IMR-90 (cell line): ENCODE results near the gene NEK4. TPM values are rescaled to one million over a fixed set of nuclear protein-coding genes. Genes with fewer than 3 reads are reported as not detected.
A peak's percentile ranks its signal among the peaks of the same experiment; 100 is the strongest.
"Not testable (repeated sequence)": the region's sequence is repeated elsewhere in the genome, so short reads cannot be mapped to it uniquely, and the experiment has no call there.

ENCODE experiments used
- ATAC-seq: fragments of 200-7000 bp; cut with Tn5 transposase; 2 replicates; pipeline ENCODE4 v1.9.1; 2020; ENCODE audit warnings: low read depth, mild to moderate bottlenecking, moderate library complexity
- BruUV-seq: library from RNA; stranded (reverse); fragments of 400-500 nt; replicated peaks from 2 replicates; lab custom pipeline; 2021; lab: Mats Ljungman, UMichigan
- CTCF ChIA-PET: fragments of 300-600 bp; formaldehyde crosslinking; extraction: SDS; loops from one replicate; lab custom pipeline; 2021; ENCODE audit warnings: antibody characterized with exemption; lab: Yijun Ruan, JAX
- POLR2A ChIA-PET: fragments of 300-600 bp; sonication (Branson Sonifier 250); formaldehyde crosslinking; loops from one replicate; lab custom pipeline; 2022; ENCODE audit warnings: antibody characterized with exemption; ENCODE audit not compliant: unreplicated experiment; lab: Charles Lee
- DNase-seq: peaks from one replicate; pipeline ENCODE4 v3.0.0; 2013
- H2AFZ ChIP-seq: replicated peaks from 2 replicates; pipeline ENCODE3; 2013; ENCODE audit warnings: low read length, mild to moderate bottlenecking; ENCODE audit not compliant: poor library complexity
- H2AK5ac ChIP-seq: 2 replicates; pipeline ENCODE4 v1.6.1; 2013; ENCODE audit warnings: low read depth, low read length, inconsistent platforms
- H2AK9ac ChIP-seq: replicated peaks from 2 replicates; pipeline ENCODE3; 2013; ENCODE audit warnings: mild to moderate bottlenecking, low read depth, low read length, moderate library complexity; ENCODE audit not compliant: poor library complexity
- H2BK120ac ChIP-seq: 2 replicates; pipeline ENCODE4 v1.6.1; 2013; ENCODE audit warnings: low read depth, low read length, inconsistent platforms
- H2BK15ac ChIP-seq: 3 replicates; pipeline ENCODE4 v1.6.1; 2013; ENCODE audit warnings: low read depth, low read length, inconsistent platforms
- H2BK20ac ChIP-seq: 2 replicates; pipeline ENCODE4 v1.6.1; 2013; ENCODE audit warnings: low read depth, mild to moderate bottlenecking, inconsistent platforms, low read length, moderate library complexity
- H2BK5ac ChIP-seq: 2 replicates; pipeline ENCODE4 v1.6.1; 2013; ENCODE audit warnings: mild to moderate bottlenecking, low read depth, low read length, inconsistent platforms; ENCODE audit not compliant: poor library complexity, severe bottlenecking
- H3K14ac ChIP-seq: replicated peaks from 2 replicates; pipeline ENCODE4 v1.6.1; 2013; ENCODE audit warnings: low read depth, low read length, inconsistent platforms
- H3K18ac ChIP-seq: 2 replicates; pipeline ENCODE4 v1.6.1; 2013; ENCODE audit warnings: low read depth, low read length, control low read depth
- H3K23ac ChIP-seq: 2 replicates; pipeline ENCODE4 v1.6.1; 2013; ENCODE audit warnings: low read depth, low read length, inconsistent platforms
- H3K27ac ChIP-seq: 2 replicates; pipeline ENCODE4 v1.5.1; 2013; ENCODE audit warnings: mild to moderate bottlenecking, control low read depth, low read length; ENCODE audit not compliant: insufficient read depth
- H3K27me3 ChIP-seq: 2 replicates; pipeline ENCODE4 v1.6.1; 2013; ENCODE audit warnings: low read length; ENCODE audit not compliant: control insufficient read depth, insufficient read depth
- H3K36me3 ChIP-seq: 2 replicates; pipeline ENCODE4 v1.6.1; 2013; ENCODE audit warnings: low read length, mixed read lengths; ENCODE audit not compliant: control insufficient read depth, insufficient read depth
- H3K4ac ChIP-seq: 2 replicates; pipeline ENCODE4 v1.6.1; 2013; ENCODE audit warnings: low read depth, low read length, inconsistent platforms
- H3K4me1 ChIP-seq: 2 replicates; pipeline ENCODE4 v1.6.1; 2013; ENCODE audit warnings: low read length, mixed read lengths; ENCODE audit not compliant: control insufficient read depth, insufficient read depth
- H3K4me2 ChIP-seq: 2 replicates; pipeline ENCODE4 v1.6.1; 2013; ENCODE audit warnings: low read depth, mild to moderate bottlenecking, control low read depth, low read length, moderate library complexity
- H3K4me3 ChIP-seq: 2 replicates; pipeline ENCODE4 v1.5.1; 2013; ENCODE audit warnings: low read depth, mild to moderate bottlenecking, control low read depth, low read length, moderate library complexity; ENCODE audit not compliant: insufficient read depth
- H3K56ac ChIP-seq: 2 replicates; pipeline ENCODE4 v1.6.1; 2013; ENCODE audit warnings: low read length, inconsistent platforms; ENCODE audit not compliant: insufficient read depth; ENCODE audit errors: extremely low read depth
- H3K79me1 ChIP-seq, 2 experiments: 2 replicates each; pipeline ENCODE4 v1.6.1; 2013; ENCODE audit warnings: low read length in 2 of 2, inconsistent platforms in 1 of 2, low read depth in 1 of 2
- H3K9ac ChIP-seq: 2 replicates; pipeline ENCODE4 v1.6.1; 2013; ENCODE audit warnings: low read depth, low read length, control low read depth
- H3K9me1 ChIP-seq: 2 replicates; pipeline ENCODE4 v1.6.1; 2013; ENCODE audit warnings: low read length, inconsistent platforms; ENCODE audit not compliant: insufficient read depth
- H3K9me3 ChIP-seq: 2 replicates; pipeline ENCODE4 v1.6.1; 2013; ENCODE audit warnings: low read length; ENCODE audit not compliant: control insufficient read depth, insufficient read depth
- H4K20me1 ChIP-seq: 2 replicates; pipeline ENCODE4 v1.6.1; 2013; ENCODE audit warnings: low read length, inconsistent platforms; ENCODE audit not compliant: insufficient read depth
- H4K5ac ChIP-seq: 2 replicates; pipeline ENCODE4 v1.6.1; 2013; ENCODE audit warnings: mild to moderate bottlenecking, low read depth, low read length, control low read depth
- H4K8ac ChIP-seq, 2 experiments: 2 replicates each; pipeline ENCODE4 v1.6.1; 2013; ENCODE audit warnings: low read depth in 2 of 2, low read length in 2 of 2, control low read depth in 1 of 2, inconsistent platforms in 1 of 2
- H4K91ac ChIP-seq: 2 replicates; pipeline ENCODE4 v1.6.1; 2013; ENCODE audit warnings: low read depth, low read length, inconsistent platforms; ENCODE audit not compliant: insufficient read depth
- BHLHE40 ChIP-seq: fragments of 150-350 bp; IDR thresholded peaks from 2 replicates; pipeline ENCODE4 v1.6.1; 2016; ENCODE audit warnings: mild to moderate bottlenecking, low read depth, low read length
- CEBPB ChIP-seq: IDR thresholded peaks from 2 replicates; pipeline ENCODE4 v1.6.1; 2012; ENCODE audit warnings: low read depth, low read length, improper control_type of control experiment
- MAFK ChIP-seq: IDR thresholded peaks from 2 replicates; pipeline ENCODE4 v1.6.1; 2012; ENCODE audit warnings: low read depth, low read length, improper control_type of control experiment
- RFX5 ChIP-seq: IDR thresholded peaks from 2 replicates; pipeline ENCODE4 v1.8.0; 2012; ENCODE audit warnings: low read depth, mild to moderate bottlenecking, low read length, moderate library complexity
- USF2 ChIP-seq: fragments of 150-350 bp; IDR thresholded peaks from 2 replicates; pipeline ENCODE4 v1.6.1; 2017; ENCODE audit warnings: mild to moderate bottlenecking, antibody characterized with exemption, low read length, low read depth
- WGBS, 2 experiments: methylation state at CpG; one replicate each; pipeline versions ENCODE4 v1.1.5 to v1.1.7; 2013; ENCODE audit warnings: missing lambda C conversion rate in 2 of 2; ENCODE audit not compliant: insufficient read length in 1 of 2; ENCODE audit errors: extremely low coverage in 2 of 2; 5-methylcytosine and 5-hydroxymethylcytosine counted together
- dilution Hi-C: fragments of 300-500 bp; cut with HindIII; formaldehyde crosslinking; loops from one replicate; pipeline ENCODE4 v1.14.3; 2018; ENCODE audit warnings: low sequenced_read_pairs; ENCODE audit not compliant: unreplicated experiment
- in situ Hi-C: fragments of 300-500 bp; cut with MboI; formaldehyde crosslinking; loops from 3 replicates; pipeline ENCODE4 v1.14.3; 2019; ENCODE audit warnings: low sequenced_read_pairs, inconsistent platforms, mixed read lengths
- intact Hi-C: fragments of 100-400 bp; cut with micrococcal nuclease; formaldehyde crosslinking; loops from 2 replicates; pipeline ENCODE4 v1.10.0; 2022
- polyA plus RNA-seq, 3 experiments: library from polyadenylated mRNA; depleted of rRNA; stranded (reverse); fragments of >200 nt; gene quantifications; 2 replicates each; pipeline ENCODE4 v1.2.3, GENCODE V29; 2012; ENCODE audit warnings: low replicate concordance in 1 of 3
- total RNA-seq: library from RNA; depleted of rRNA; stranded (reverse); fragments of >200 nt; gene quantifications from 2 replicates; pipeline ENCODE4 v1.2.3, GENCODE V29; 2012

The NEK4 gene
- total and polyA plus RNA-seq, 2 of the 4 experiments (the other 2 are of a cell fraction), result 10.3 to 24.7 TPM

DNA sequence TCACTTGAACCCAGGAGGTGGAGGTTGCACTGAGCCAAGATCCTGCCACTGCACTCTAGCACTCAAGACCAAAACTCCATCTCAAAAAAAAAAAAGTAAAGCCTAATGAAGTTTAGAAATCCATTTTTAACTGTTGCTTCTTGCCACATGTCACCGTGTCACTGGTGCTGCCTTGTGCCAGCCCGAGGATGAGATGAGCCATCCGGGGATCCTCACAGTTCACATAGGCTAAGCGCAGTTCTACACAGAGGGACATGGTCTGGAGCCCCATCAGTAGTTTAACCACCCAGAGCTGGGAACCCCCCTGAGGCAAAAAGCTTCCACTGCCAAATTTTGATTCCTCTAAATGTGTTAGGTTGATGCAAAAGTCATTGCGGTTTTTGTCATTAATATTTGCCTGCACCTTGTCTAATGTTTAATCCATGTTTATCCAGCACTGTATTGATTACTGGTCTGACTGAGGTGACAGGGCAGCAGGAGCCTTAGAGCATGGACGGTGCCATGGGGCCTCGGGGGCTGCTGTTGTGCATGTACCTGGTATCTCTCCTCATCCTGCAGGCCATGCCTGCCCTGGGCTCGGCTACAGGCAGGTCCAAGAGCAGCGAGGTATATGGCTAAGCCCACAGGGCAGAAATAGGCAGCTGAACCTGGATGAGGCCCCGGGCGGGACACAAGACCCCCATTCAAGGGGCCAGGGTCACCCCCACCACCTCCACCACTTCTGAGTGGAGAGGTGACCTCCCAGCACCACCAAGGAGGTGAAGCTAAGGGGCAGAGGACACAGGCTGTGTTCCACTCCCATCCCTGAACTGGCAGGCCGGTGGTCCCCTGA lies 6.6 kb upstream of the NEK4 start, which contains the start of gene ITIH1:
Gene ITIH1, plus strand, starts transcription at position 473 of the 832 bp plus-strand sequence. Its CDS starts 17 bp downstream, at position 490.
- no peak within 1 kb of the TSS for H3K4me3 ChIP-seq
- H3K4me2 ChIP-seq, result no peak within 1 kb of the TSS
- H3K79me1 ChIP-seq, result no peaks in the 10 kb centered on the region
- peaks cover 34% of the 10 kb centered on the region; the same call in 1 of the 2 replicates for H3K27me3 ChIP-seq
- no peaks in the 10 kb centered on the region for H4K20me1 ChIP-seq
- TF ChIP-seq RFX5 (no peak), CEBPB (no peak), BHLHE40 (no peak), USF2 (no peak), MAFK (no peak)
- ChIA-PET POLR2A (no interaction called here), CTCF (no interaction called here)
- 0 out of 2 replicates have a peak, but pooled peaks cover 4% of the 10 kb centered on the region for H3K9me1 ChIP-seq
- 74% methylated on average over 6 of the region's 12 CpGs; no CpG with 5 or more reads in 1 of the 2 experiments for WGBS, 2 experiments
- no peaks in the 10 kb centered on the region for H3K9me3 ChIP-seq
- no peak within 1 kb of the TSS for H3K18ac ChIP-seq
- no peak within 1 kb of the TSS for H2AK5ac ChIP-seq
- H3K27ac ChIP-seq, result no peak within 1 kb of the TSS
- no peak within 1 kb of the TSS for H2BK5ac ChIP-seq
- no peak within 1 kb of the TSS for H3K56ac ChIP-seq
- no peak within 1 kb of the TSS for H4K5ac ChIP-seq
- H2BK15ac ChIP-seq, result no peak within 1 kb of the TSS
- no peak for ATAC-seq
- H2AK9ac ChIP-seq, result no peak within 1 kb of the TSS
- no peak within 1 kb of the TSS for H3K14ac ChIP-seq
- H2BK120ac ChIP-seq, result no peak within 1 kb of the TSS
- H4K8ac ChIP-seq, result no peak within 1 kb of the TSS
- no peaks in the 10 kb centered on the region for H3K4me1 ChIP-seq
- no peak within 1 kb of the TSS for H4K91ac ChIP-seq
- no peak within 1 kb of the TSS for H2BK20ac ChIP-seq
- no peak within 1 kb of the TSS for H3K9ac ChIP-seq
- BruUV-seq, result no TSS peak
- dilution Hi-C loops (no loop called here), intact Hi-C loops (no loop called here), in situ Hi-C loops (no loop called here)
- no peak within 1 kb of the TSS for H3K23ac ChIP-seq
- H3K4ac ChIP-seq, result no peak within 1 kb of the TSS
- H3K36me3 ChIP-seq, result no peaks in the 10 kb centered on the region
- peak within 1 kb of the TSS; percentile 15 for H2AFZ ChIP-seq
- no peak for DNase-seq

GRCh38 chr3:52776486-52776885 lies 5.7 kb upstream of the NEK4 start:
- H3K79me1 ChIP-seq, DNase-seq, H4K20me1 ChIP-seq, H4K91ac ChIP-seq, H4K5ac ChIP-seq, H3K18ac ChIP-seq, H2BK5ac ChIP-seq, H3K56ac ChIP-seq, H3K14ac ChIP-seq, H3K9me3 ChIP-seq, H2AK9ac ChIP-seq, H3K4ac ChIP-seq, dilution Hi-C loops, CTCF ChIA-PET, H4K8ac ChIP-seq, H3K36me3 ChIP-seq, H2BK15ac ChIP-seq, BruUV-seq, H2BK120ac ChIP-seq, H2AFZ ChIP-seq, H3K9me1 ChIP-seq, H3K9ac ChIP-seq, POLR2A ChIA-PET, H3K27ac ChIP-seq, H3K4me2 ChIP-seq, intact Hi-C loops, H2AK5ac ChIP-seq, ATAC-seq, H2BK20ac ChIP-seq, in situ Hi-C loops, H3K4me3 ChIP-seq, H3K4me1 ChIP-seq, H3K23ac ChIP-seq: not testable (repeated sequence)
- no CpG with 5 or more reads among the region's 6 CpGs for WGBS, 2 experiments
- peaks cover 25% of the 10 kb centered on the region; the same call in 1 of the 2 replicates for H3K27me3 ChIP-seq
